ENCODE results near the gene DRICH1.
"Not testable (repeated sequence)": the region's sequence is repeated elsewhere in the genome, so short reads cannot be mapped to it uniquely, and the experiment has no call there.

The DRICH1 gene

GRCh38 chr22:23598805-23599518, 33.2 kb downstream of the DRICH1 start:
- DNase-seq (ENCODE audit: low spot score) = no peak

- not testable (repeated sequence) for DNase-seq (ENCODE audit: low spot score)
These were observed 34.4 kb downstream of the DRICH1 start for GRCh38 chr22:23597576-23598268.

- DNase-seq (ENCODE audit: low spot score) = not testable (repeated sequence)
These were observed 36.2 kb downstream of the DRICH1 start for GRCh38 chr22:23595904-23596303.

- DNase-seq (ENCODE audit: low spot score) = no peak
These were observed 40.3 kb downstream of the DRICH1 start for GRCh38 chr22:23591846-23592245.

- DNase-seq (ENCODE audit: low spot score) = peak; percentile 82
These were observed 40.8 kb downstream of the DRICH1 start for GRCh38 chr22:23591201-23591791.

GRCh38 chr22:23583836-23584235, 48.3 kb downstream of the DRICH1 start:
- DNase-seq (ENCODE audit: low spot score) = no peak

- no peak for DNase-seq (ENCODE audit: low spot score)
These were observed 49.0 kb downstream of the DRICH1 start for GRCh38 chr22:23583153-23583552.

GRCh38 chr22:23581260-23581650, 50.9 kb downstream of the DRICH1 start:
- DNase-seq (ENCODE audit: low spot score) = no peak

GRCh38 chr22:23580576-23581259, 51.4 kb downstream of the DRICH1 start:
- no peak for DNase-seq (ENCODE audit: low spot score)

GRCh38 chr22:23579870-23580575, 52.1 kb downstream of the DRICH1 start, which contains the start of gene IGLL1:
Gene IGLL1 (minus strand): TSS chr22:23580290. CDS start chr22:23580190, 100 bp downstream.
- no peak for DNase-seq (ENCODE audit: low spot score)

- no peak for DNase-seq (ENCODE audit: low spot score)
These were observed 52.8 kb downstream of the DRICH1 start for GRCh38 chr22:23579280-23579679.

- no peak for DNase-seq (ENCODE audit: low spot score)
These were observed 53.8 kb downstream of the DRICH1 start for GRCh38 chr22:23578306-23578705.

GRCh38 chr22:23576681-23577080, 55.4 kb downstream of the DRICH1 start:
- DNase-seq (ENCODE audit: low spot score) = no peak

GRCh38 chr22:23575601-23576000, 56.5 kb downstream of the DRICH1 start:
- no peak for DNase-seq (ENCODE audit: low spot score)

- DNase-seq (ENCODE audit: low spot score) = no peak
These were observed 57.2 kb downstream of the DRICH1 start for GRCh38 chr22:23574877-23575276.

GRCh38 chr22:23574371-23574811, 57.7 kb downstream of the DRICH1 start:
- no peak for DNase-seq (ENCODE audit: low spot score)

GRCh38 chr22:23573701-23574235, 58.4 kb downstream of the DRICH1 start:
- not testable (repeated sequence) for DNase-seq (ENCODE audit: low spot score)

- DNase-seq (ENCODE audit: low spot score) = not testable (repeated sequence)
These were observed 59.0 kb downstream of the DRICH1 start for GRCh38 chr22:23573106-23573505.

- DNase-seq (ENCODE audit: low spot score) = no peak
These were observed 60.6 kb downstream of the DRICH1 start for GRCh38 chr22:23571486-23571885.

GRCh38 chr22:23570681-23571080, 61.4 kb downstream of the DRICH1 start:
- no peak for DNase-seq (ENCODE audit: low spot score)

GRCh38 chr22:23569716-23570115, 62.4 kb downstream of the DRICH1 start:
- no peak for DNase-seq (ENCODE audit: low spot score)
